ENCODE data around the gene KCTD12.

DNA sequence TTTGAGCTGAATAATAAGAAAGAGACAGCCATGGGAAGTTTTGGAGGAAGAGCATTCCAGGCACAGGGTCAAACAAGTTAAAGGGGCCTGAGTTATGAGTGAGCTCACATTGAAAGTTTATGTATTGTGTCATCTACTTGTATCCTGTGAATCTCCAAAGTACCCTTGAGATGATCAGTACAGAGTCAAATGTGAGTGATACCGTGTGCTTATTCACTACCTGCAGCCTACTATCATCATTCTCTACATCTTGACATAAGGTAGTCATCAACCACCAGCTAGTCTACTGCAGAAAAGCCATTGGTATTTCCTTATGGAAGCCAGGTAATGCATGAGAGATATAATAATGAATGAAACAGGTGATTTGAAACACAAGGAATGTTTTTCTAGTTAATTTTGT is 3.0 kb upstream of the KCTD12 start:
- TF ChIP-seq, protein P1, sequence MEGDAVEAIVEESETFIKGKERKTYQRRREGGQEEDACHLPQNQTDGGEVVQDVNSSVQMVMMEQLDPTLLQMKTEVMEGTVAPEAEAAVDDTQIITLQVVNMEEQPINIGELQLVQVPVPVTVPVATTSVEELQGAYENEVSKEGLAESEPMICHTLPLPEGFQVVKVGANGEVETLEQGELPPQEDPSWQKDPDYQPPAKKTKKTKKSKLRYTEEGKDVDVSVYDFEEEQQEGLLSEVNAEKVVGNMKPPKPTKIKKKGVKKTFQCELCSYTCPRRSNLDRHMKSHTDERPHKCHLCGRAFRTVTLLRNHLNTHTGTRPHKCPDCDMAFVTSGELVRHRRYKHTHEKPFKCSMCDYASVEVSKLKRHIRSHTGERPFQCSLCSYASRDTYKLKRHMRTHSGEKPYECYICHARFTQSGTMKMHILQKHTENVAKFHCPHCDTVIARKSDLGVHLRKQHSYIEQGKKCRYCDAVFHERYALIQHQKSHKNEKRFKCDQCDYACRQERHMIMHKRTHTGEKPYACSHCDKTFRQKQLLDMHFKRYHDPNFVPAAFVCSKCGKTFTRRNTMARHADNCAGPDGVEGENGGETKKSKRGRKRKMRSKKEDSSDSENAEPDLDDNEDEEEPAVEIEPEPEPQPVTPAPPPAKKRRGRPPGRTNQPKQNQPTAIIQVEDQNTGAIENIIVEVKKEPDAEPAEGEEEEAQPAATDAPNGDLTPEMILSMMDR (IDR thresholded peaks at IDR 0.05) = no peak
- TF ChIP-seq POLR2A (IDR thresholded peaks at IDR 0.05) = no peak
